Neural cell (in vitro differentiated cells): Measurements from ENCODE around the gene FCRL5.

Experiments used
- CTCF ChIP-seq: fragments of 450-650 bp; IDR thresholded peaks from 2 replicates; pipeline ENCODE4 v1.5.1; 2014; ENCODE audit warnings: antibody characterized with exemption, mild to moderate bottlenecking, moderate library complexity; ENCODE audit not compliant: poor library complexity, severe bottlenecking
- POLR2AphosphoS5 ChIP-seq: IDR thresholded peaks from 2 replicates; pipeline ENCODE4 v1.6.1; 2012

- TF ChIP-seq CTCF (no peak), POLR2AphosphoS5 (no peak)
These were observed 33.7 kb upstream of the FCRL5 start for GRCh38 chr1:157585984-157586383.
